SIG-M5 (cell line): ENCODE measurements around the gene RAP1A.
"Not testable (repeated sequence)": the region's sequence is repeated elsewhere in the genome, so short reads cannot be mapped to it uniquely, and the experiment has no call there.

ENCODE experiments used
- DNase-seq: peaks from one replicate; lab custom pipeline; 2025; lab: John Stamatoyannopoulos, UW

RAP1A gene

GRCh38 chr1:111669268-111669667 lies 49.7 kb downstream of the RAP1A start:
- DNase-seq, result no peak

DNA sequence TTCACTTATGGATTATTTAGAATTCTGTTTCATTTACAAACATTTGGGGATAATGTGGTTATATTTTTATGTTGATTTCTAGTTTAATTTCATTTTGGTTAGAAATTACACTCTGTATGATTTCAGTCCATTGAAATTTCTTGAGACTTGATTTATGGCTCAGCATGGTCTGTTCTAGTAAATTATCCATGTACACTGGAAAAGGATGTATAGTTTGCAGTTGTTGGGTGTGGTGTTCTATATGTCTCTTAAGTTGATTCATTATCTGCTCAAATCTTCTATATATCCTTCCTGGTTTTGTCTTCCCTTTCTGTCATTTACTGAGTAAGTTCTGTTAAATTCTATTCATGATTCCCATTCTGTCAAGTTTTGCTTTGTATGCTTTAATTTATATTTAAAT lies 52.3 kb downstream of the RAP1A start:
- no peak for DNase-seq

DNA sequence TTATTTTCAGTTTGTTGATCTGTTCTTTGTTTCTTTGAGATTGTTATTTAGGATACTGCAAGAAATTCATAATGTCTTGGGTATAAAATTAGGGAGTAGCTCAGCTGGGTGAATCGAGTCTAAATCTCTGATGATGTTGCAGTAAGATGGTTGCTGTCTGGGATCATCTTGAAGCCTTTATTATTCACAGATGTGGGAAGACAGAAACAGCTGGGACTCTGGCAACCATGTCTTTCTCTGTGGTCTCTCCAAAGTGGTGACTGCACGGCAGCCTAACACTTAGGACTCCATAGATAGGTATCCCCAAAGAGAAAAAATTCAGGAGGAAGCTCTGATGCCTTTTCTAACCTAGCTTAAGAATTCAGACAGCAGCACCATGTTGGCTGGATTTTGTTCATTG lies 52.7 kb downstream of the RAP1A start:
- DNase-seq, result no peak

DNA sequence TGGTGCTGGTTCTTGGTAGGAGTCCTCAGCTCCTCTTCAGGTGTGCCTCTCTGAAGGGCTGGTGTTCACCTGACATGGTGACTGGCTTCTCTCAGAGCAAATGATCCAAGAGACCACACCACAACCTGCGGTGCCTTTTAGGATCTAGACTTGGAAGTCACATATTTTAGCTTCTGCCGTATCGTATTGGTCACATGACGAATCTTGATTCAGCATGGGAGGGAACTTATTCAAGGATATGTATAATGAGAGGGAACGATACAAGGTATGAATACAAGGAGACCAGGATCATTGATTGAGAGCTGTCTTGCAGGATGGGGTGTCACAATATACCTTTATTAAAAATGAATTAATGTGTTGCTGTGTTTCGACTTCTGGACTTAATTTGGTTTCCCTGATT lies 58.0 kb downstream of the RAP1A start:
- DNase-seq, result no peak

- DNase-seq, result no peak
Measured at GRCh38 chr1:111679541-111679940, 60.0 kb downstream of the RAP1A start.

DNA sequence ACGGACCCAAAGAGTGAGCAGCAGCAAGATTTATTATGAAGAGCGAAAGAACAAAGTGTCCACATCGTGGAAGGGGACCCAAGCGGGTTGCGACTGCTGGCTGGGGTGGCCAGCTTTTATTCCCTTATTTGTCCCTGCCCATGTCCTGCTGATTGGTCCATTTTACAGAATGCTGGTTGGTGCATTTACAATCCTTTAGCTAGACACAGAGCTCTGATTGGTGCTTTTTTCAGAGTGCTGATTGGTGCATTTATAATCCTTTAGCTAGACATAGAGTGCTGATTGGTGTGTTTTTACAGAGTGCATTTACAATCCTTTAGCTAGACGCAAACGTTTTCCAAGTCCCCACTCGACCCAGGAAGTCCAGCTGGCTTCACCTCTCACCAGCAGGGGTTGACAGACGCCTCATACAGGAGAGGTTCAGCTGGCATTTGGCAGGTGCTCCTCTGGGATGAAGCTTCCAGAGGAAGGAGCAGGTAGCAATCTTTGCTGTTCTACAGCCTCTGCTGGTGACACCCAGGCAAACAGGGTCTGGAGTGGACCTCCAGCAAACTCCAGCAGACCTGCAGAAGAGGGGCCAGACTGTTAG lies 60.7 kb downstream of the RAP1A start:
- not testable (repeated sequence) for DNase-seq

- not testable (repeated sequence) for DNase-seq
Measured at GRCh38 chr1:111685293-111686153, 65.9 kb downstream of the RAP1A start.

DNA sequence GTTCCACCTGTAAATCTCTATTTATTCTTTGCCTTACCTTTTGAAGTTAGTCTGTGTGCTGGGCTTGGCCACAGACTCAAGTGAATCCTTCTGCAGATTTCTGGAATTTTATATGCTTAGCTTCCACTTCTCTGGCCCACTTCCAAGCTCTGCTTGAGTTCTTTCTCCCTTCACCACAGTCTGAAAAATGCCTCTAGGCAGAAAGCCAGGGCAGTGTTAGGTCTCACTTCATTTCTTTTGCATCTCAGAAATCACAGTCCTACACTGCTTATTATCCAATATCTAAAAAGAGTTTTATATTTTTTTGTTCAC lies 70.7 kb downstream of the RAP1A start:
- no peak for DNase-seq

DNA sequence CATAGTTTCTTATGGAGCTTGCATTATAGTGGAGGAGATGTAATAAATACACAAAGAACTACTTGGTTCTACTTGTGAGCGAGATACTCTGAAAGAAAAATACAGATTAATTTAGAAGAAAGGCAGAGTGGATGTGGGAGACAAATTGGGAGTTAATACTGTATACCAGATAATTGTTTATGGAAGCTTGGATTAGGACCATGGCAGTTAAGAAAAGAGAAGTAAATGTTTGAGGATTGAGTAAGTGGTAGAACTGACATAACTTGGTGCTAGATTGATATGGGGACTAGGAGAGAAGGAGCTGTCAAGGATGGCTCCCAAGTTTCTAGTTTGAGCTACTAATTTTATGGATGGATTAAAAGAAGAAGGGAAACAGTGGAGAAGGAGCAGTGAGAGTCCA lies 72.3 kb downstream of the RAP1A start:
- DNase-seq, result no peak

GRCh38 chr1:111695801-111696200 lies 76.2 kb downstream of the RAP1A start:
- no peak for DNase-seq

DNA sequence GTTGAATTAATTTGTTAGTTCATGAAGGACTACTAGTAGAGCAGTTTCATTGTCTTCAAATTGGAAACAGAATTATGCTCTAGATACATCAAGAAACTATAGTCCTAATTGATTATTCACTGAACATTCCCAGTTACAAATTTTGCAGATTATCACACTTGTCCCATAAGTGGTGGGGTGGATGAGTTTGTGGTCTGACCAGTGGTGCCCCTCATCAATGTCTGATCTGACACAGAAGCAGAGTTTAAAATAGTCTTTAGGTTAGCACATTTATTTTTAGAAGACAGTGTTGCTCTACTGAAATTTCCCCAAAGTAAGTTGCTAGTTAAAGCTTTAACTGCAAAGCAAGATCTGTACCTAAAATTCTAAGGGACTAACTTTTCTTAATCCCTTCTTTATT lies 76.7 kb downstream of the RAP1A start:
- no peak for DNase-seq

GRCh38 chr1:111699268-111699667 lies 79.7 kb downstream of the RAP1A start:
- DNase-seq, result no peak

DNA sequence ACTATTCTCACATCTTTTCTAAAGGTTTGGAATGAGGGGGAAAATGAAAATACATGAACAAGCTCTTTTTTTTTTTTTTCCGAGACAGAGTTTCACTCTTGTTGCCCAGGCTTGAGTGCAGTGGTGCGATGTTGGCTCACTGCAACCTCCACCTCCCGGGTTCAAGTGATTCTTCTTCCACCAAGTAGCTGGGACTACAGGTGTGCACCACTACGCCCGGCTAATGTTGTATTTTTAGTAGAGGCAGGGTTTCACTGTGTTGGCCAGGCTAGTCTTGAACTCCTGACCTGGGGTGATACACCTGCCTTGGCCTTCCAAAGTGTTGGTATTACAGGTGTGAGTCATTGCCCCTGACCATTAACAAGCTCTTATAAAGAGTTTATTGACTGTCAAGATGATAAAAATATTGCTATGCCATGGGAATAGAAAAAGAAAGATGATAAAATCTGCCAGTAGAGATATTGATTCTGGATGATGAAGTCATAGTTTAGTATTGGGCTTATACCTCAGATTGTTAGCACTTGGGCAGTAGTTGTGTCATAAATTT lies 83.0 kb downstream of the RAP1A start:
- DNase-seq, result no peak

- DNase-seq, result no peak
Measured at GRCh38 chr1:111704240-111704639, 84.7 kb downstream of the RAP1A start.

DNA sequence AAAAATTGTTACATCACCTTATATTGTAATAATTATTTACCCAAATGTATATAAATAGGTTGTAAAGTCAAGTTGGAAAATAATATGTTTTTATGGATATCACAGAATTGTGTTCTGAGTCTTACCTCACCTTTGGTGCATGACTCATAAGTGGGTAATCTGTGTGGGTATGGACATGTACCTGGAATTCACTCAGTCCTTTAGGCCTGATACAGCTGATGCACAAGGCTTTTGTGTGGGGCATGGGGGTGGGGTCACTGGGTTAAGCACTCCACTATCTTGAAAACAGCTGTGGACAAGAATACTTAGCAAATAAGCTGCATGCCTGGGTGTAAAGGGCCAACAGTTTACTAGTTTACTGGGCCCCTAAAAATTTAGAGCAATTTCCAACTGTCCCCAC lies 85.2 kb downstream of the RAP1A start:
- no peak for DNase-seq

DNA sequence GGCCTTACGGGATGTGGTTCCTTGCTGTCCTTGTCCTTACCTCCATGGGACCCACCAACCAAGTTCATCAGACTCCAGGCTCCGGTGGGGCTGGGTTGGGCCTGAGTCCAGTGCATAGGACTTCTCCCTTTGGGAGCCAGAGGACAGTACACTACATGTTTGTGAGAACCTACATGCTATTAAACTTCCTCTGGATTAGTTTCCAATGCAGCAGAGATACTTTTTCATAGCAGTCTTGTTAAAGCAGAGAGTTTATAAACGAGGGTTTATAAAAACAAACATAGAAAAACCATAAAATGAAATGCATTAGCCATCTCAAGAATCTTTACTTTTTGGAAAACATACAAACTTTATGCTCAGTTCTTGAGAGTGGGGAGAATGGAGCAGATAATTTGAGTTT lies 86.3 kb downstream of the RAP1A start:
- DNase-seq, result no peak

DNA sequence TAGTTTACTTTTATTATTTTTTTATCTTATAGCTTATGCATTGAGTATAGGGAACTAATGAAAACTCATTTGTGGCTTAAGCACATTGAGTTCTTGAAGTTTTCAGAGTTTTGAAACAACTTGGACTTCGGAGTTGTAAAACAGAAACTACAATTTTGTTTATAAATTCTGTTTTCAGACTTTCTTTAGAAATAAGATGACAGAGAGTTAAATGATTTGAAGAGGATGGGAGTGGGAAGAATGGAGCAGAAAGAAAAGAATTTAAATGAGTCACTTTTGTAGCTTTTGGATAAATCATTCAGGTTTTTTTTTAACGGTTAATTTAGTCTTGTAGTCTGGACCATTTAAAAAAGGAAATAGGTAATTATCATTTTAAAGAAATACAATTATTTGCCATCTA lies 87.3 kb downstream of the RAP1A start:
- no peak for DNase-seq

DNA sequence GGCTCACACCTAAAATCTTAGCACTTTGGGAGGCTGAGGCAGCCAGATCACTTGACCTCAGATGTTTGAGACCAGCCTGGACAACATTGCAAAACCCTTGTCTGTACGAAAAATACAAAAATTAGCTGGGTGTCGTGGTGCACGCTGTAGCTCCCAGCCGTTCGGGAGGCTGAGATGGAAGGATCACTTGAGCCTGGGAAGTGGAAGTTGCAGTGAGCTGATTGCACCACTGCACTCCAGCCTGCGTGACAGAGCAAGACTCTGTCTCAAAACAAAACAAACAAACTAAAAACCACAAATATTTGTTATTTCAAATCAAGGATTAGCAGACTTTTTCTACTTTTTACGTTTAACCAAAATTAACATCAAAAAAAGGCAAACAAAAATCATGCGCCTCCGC lies 88.3 kb downstream of the RAP1A start:
- no peak for DNase-seq

GRCh38 chr1:111709986-111710385 lies 90.4 kb downstream of the RAP1A start:
- no peak for DNase-seq

DNA sequence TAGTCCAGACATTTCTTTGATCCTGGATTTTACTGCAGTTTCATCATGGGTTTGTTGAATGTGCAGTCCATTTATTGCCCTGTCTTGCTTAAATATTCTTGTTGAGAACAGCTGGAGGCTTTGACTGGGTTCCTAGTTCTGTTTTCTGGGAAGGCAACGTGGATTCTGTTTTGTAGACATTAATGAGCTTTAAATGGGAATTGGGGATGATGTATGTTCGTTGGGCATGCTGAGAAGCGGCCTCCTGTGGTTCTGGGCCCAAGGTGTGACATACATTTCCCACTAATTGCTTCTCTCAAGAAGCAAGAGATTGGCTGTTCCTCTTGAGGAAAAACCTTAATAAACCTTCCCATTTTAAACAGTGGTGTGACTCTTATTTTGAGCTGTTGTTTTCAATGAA lies 96.7 kb downstream of the RAP1A start:
- no peak for DNase-seq

GRCh38 chr1:111717450-111717849 lies 97.9 kb downstream of the RAP1A start:
- no peak for DNase-seq

GRCh38 chr1:111719135-111719534 lies 99.5 kb downstream of the RAP1A start:
- DNase-seq, result no peak

DNA sequence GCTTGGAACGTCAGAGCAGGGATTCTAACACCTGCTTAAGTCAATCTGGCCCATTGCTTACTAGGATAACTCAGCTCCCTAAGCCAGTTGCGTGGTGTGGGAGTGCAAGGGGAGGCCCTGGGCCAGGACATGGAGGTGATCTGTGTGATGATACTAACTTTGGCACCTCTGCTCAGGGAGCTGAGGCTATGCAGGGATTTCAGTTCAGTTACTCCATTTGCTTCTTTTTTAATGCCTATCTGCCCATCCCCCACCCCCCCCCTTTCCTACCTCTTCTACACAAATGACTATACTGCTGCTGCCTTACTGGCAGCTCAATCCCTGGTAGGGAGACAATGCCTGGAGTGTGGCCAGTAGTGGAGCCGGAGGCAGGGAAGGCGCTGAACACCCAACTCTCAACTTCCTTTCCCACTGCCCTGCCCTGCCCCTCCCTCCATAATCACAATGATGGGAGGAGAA lies 100.1 kb downstream of the RAP1A start:
- DNase-seq, result no peak
